Type B pancreatic cell (in vitro differentiated cells): ENCODE results near the gene ZNF860. TPM values are rescaled to one million over a fixed set of nuclear protein-coding genes. Genes with fewer than 3 reads are reported as not detected.
A peak's percentile ranks its signal among the peaks of the same experiment; 100 is the strongest.

Source experiments
- DNase-seq: peaks from one replicate; pipeline ENCODE4 v3.0.0; 2021; ENCODE audit warnings: mixed read lengths; ENCODE audit not compliant: unreplicated experiment; ENCODE audit errors: extremely low spot score
- H3K27ac Mint-ChIP-seq: 2 replicates; pipeline ENCODE4 v1.8.0; 2021; ENCODE audit warnings: mild to moderate bottlenecking, mixed read lengths
- H3K27me3 Mint-ChIP-seq: 2 replicates; pipeline ENCODE4 v1.8.0; 2021; ENCODE audit warnings: mixed read lengths
- H3K36me3 Mint-ChIP-seq: 2 replicates; pipeline ENCODE4 v1.8.0; 2021; ENCODE audit warnings: mixed read lengths
- H3K4me1 Mint-ChIP-seq: one replicate; pipeline ENCODE4 v1.8.0; 2021; ENCODE audit warnings: mixed read lengths; ENCODE audit not compliant: unreplicated experiment
- H3K4me3 Mint-ChIP-seq: 2 replicates; pipeline ENCODE4 v1.8.0; 2021; ENCODE audit warnings: mild to moderate bottlenecking, mixed read lengths
- H3K9me3 Mint-ChIP-seq: 2 replicates; pipeline ENCODE4 v1.8.0; 2021; ENCODE audit warnings: mixed read lengths
- CTCF ChIP-seq: fragments of 200-600 bp; sonication (generic); conservative IDR thresholded peaks from 2 replicates; pipeline ENCODE4 v1.5.0; 2021; ENCODE audit warnings: antibody characterized with exemption, mild to moderate bottlenecking
- total RNA-seq: library from RNA; stranded (reverse); gene quantifications from 2 replicates; pipeline ENCODE4 v1.2.1, GENCODE V29; 2021; ENCODE audit warnings: low replicate concordance

Gene ZNF860
- total RNA-seq, 1 donor from 2014 or later, result 2.8 TPM

DNA sequence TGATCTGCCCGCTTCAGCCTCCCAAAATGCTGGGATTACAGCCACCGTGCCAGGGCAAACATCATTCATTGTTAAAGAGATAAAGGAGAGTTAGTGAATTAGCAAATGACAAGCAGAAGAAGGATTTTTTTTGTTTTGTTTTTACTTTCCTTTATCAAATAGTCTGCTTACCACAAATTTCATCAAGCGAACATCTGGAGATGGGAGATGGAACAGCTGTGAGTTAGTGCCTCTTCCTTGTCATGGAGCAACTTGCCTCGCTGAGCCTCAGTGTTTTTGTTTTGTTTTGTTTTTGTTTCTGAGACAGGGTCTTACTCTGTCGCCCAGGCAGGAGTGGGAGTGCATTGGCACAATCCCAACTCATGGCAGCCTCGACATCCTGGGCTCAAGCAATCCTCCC is 15.9 kb downstream of the ZNF860 start:
- no peak for TF ChIP-seq CTCF
- Mint-ChIP-seq H3K9me3 (no peaks in the 10 kb centered on the region), H3K4me3 (no peak overlapping the region), H3K4me1 (peaks cover 4% of the 10 kb centered on the region), H3K27me3 (no peaks in the 10 kb centered on the region), H3K27ac (no peak overlapping the region), H3K36me3 (peaks cover 4% of the 10 kb centered on the region)
- no peak for DNase-seq

DNA sequence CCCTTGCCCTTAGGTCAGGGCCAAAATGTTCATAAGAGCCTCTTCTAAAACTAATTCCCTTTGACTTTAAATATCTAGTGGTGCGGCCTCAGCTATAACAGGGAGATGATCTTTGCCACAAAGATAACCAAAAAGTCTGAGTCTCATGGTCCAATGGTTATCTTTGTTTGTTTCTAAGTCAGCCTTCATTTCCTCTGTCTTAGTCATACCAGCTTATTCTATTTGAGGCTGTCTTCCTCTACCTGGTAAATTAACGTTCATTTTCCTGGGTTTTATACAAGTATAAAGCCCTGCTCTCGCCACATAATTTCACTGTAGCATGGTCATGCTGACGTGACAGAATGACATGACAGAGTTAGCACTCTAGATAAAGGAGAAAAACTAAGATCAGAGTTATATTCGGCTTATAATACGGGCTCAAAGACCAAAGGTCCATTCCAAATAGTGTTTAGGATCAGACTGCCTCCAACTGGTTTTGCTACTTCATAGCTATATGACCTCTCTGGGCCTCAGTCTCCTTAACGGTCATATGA is 18.4 kb downstream of the ZNF860 start:
- Mint-ChIP-seq H3K4me3 (no peak overlapping the region), H3K36me3 (no peaks in the 10 kb centered on the region), H3K4me1 (peaks cover 20% of the 10 kb centered on the region), H3K27ac (no peak overlapping the region), H3K27me3 (no peaks in the 10 kb centered on the region), H3K9me3 (no peaks in the 10 kb centered on the region)
- TF ChIP-seq CTCF, result no peak
- no peak for DNase-seq

DNA sequence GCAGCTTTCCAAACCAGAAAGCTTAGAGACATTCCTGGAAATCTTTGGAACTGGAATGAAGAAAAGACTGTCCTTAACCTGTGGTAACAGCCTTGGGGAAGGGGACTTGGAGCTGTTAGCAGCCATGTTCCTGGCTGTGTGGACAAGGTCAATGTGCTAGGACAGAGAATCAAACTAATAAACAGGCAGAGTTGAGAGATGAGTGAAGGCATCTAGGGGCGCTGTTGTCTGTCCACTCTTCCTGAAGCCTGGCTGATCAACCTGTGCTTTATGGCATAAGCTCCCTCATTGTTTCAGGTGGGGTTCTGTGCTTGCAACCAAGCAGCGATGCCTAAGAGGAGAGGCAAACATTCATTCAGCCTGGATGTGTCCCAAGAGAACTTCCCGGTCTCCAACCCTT is 19.3 kb downstream of the ZNF860 start:
- peaks cover 20% of the 10 kb centered on the region for H3K4me1 Mint-ChIP-seq
- TF ChIP-seq CTCF, result no peak
- no peaks in the 10 kb centered on the region for H3K36me3 Mint-ChIP-seq
- H3K9me3 Mint-ChIP-seq, result no peaks in the 10 kb centered on the region
- DNase-seq, result no peak
- H3K27me3 Mint-ChIP-seq, result no peaks in the 10 kb centered on the region
- no peak overlapping the region for H3K27ac Mint-ChIP-seq
- no peak overlapping the region for H3K4me3 Mint-ChIP-seq

DNA sequence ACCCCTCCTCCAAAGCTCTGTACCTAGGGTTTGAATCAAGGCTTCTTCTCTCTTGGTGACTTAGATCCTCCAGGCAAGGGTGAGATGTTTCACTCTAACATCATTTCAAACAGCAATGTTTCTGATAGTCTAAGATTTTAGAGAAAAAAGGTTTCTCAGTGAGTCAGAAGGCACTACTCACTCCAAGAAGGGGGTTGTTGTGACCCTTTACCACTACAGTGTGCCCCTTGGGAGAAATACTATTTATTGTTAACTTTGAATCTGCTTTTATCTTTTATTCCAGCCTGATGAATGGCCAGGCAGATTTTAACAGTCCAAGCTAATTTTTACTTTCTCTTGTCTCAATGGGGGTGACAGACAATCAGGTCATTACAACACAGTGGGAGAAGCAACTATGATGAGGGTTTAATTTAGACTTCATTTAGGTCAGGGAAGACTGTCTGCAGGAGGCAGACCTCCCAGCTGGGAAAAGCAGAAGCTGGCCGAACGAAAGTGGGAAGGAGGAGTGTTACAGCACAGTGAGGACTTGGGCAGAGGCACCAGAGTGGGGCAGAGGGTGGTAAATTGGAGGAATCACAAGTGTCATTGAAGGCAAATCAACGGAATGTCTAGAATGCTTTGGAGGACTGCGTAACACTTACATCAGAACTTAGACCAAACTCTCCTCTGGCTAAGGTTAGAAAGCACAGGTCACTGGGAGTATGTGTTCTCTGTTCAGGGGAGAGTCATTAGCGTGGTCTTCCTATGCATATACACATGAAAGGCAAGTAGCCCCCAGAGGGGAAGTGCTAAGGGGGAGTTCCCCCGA is 21.2 kb downstream of the ZNF860 start:
- no peaks in the 10 kb centered on the region for H3K36me3 Mint-ChIP-seq
- TF ChIP-seq CTCF, result no peak
- H3K4me3 Mint-ChIP-seq, result peak overlapping the region; percentile 8
- no peaks in the 10 kb centered on the region for H3K27me3 Mint-ChIP-seq
- peaks cover 20% of the 10 kb centered on the region for H3K4me1 Mint-ChIP-seq
- no peak for DNase-seq
- H3K27ac Mint-ChIP-seq, result peak overlapping the region; percentile 38
- no peaks in the 10 kb centered on the region for H3K9me3 Mint-ChIP-seq

DNA sequence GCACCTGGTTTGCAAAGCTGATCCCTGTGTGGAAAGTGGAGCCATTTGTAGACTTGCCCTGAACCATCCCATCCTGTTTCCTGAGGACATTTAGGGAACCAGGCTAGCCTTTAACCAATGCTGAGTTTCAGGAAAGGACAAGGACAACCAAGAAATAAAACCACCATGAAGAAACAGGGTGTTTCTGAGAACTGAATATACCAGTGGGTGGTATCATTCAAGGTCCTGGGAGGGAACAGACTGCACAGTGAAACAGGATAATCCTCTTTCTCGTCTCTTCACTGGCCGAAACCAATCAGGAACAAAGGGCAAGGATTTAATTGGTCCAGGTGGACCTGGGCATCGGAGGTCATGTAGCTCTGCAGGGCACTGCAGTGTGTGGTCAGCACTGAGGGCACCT is 21.8 kb downstream of the ZNF860 start:
- no peak for DNase-seq
- Mint-ChIP-seq H3K4me1 (peaks cover 20% of the 10 kb centered on the region), H3K36me3 (no peaks in the 10 kb centered on the region), H3K9me3 (no peaks in the 10 kb centered on the region), H3K27ac (peak overlapping the region; percentile 66), H3K27me3 (no peaks in the 10 kb centered on the region), H3K4me3 (no peak overlapping the region)
- TF ChIP-seq CTCF, result no peak
